ENCODE measurements around the gene ZNF45.
"Not testable (repeated sequence)": the region's sequence is repeated elsewhere in the genome, so short reads cannot be mapped to it uniquely, and the experiment has no call there.

The ZNF45 gene

GRCh38 chr19:43880483-43880882, 54.6 kb downstream of the ZNF45 start:
- CTCF ChIA-PET = no interaction called here
- POLR2A ChIA-PET = no interaction called here
- DNase-seq (ENCODE audit: extremely low spot score) = no peak
- TF ChIP-seq TARDBP (IDR thresholded peaks at IDR 0.05) (no peak), L3MBTL2 (conservative IDR thresholded peaks at IDR 0.05) (no peak), PKNOX1 (IDR thresholded peaks at IDR 0.05) (no peak), LEF1 (IDR thresholded peaks at IDR 0.05; ENCODE audit: borderline replicate concordance) (no peak)

- ChIA-PET CTCF (no interaction called here), POLR2A (no interaction called here)
- no peak for DNase-seq (ENCODE audit: extremely low spot score)
- TF ChIP-seq ARNT (IDR thresholded peaks at IDR 0.05) = no peak
- no peak for TF ChIP-seq FOXK2 (IDR thresholded peaks at IDR 0.05)
- TF ChIP-seq TARDBP (IDR thresholded peaks at IDR 0.05) = no peak
These were observed 62.3 kb downstream of the ZNF45 start for GRCh38 chr19:43872547-43873336.

GRCh38 chr19:43866923-43867322, 68.2 kb downstream of the ZNF45 start:
- POLR2A ChIA-PET; CTCF ChIA-PET; DNase-seq (ENCODE audit: extremely low spot score): not testable (repeated sequence)

All from HEK293T (cell line).